ENCODE measurements around the gene BRINP1. TPM values are rescaled to one million over a fixed set of nuclear protein-coding genes. Genes with fewer than 3 reads are reported as not detected.

Gene BRINP1
- total and polyA plus RNA-seq, 10 of the 15 experiments (the other 5 are each of a cell fraction or from before 2014, with no cell fraction given), result not detected

DNA sequence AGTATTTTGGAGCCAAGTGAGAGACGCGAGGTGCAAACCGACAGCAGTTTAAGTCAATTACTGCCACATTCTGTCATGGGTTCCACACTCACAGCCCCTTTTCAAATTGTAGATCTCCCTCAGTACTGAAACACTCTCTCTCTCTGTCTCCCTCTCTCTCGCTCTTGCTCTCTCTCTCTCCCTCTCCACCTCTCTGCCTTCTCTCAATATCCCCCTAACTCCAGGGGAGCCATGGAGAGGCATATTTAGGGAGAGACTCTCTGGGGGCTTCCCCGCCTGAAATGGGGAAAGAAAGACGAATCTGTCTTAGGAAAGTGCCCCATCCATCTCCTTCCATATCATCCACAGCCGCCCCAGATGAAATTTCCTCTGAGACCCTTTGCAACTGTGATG is 1.6 kb downstream of the BRINP1 start (continued):
- TF ChIP-seq, protein P1, sequence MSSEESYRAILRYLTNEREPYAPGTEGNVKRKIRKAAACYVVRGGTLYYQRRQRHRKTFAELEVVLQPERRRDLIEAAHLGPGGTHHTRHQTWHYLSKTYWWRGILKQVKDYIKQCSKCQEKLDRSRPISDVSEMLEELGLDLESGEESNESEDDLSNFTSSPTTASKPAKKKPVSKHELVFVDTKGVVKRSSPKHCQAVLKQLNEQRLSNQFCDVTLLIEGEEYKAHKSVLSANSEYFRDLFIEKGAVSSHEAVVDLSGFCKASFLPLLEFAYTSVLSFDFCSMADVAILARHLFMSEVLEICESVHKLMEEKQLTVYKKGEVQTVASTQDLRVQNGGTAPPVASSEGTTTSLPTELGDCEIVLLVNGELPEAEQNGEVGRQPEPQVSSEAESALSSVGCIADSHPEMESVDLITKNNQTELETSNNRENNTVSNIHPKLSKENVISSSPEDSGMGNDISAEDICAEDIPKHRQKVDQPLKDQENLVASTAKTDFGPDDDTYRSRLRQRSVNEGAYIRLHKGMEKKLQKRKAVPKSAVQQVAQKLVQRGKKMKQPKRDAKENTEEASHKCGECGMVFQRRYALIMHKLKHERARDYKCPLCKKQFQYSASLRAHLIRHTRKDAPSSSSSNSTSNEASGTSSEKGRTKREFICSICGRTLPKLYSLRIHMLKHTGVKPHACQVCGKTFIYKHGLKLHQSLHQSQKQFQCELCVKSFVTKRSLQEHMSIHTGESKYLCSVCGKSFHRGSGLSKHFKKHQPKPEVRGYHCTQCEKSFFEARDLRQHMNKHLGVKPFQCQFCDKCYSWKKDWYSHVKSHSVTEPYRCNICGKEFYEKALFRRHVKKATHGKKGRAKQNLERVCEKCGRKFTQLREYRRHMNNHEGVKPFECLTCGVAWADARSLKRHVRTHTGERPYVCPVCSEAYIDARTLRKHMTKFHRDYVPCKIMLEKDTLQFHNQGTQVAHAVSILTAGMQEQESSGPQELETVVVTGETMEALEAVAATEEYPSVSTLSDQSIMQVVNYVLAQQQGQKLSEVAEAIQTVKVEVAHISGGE (CRISPR knock-in tag; IDR thresholded peaks at IDR 0.05), result no peak
- TF ChIP-seq GATAD2B (conservative IDR thresholded peaks at IDR 0.05; ENCODE audit: low read depth) (no peak), ZNF687 (IDR thresholded peaks at IDR 0.05) (no peak)

Data from GM12878 (cell line).